Measurements from ENCODE around the gene LTBP4.
"Not testable (repeated sequence)": the region's sequence is repeated elsewhere in the genome, so short reads cannot be mapped to it uniquely, and the experiment has no call there.

The LTBP4 gene

DNA sequence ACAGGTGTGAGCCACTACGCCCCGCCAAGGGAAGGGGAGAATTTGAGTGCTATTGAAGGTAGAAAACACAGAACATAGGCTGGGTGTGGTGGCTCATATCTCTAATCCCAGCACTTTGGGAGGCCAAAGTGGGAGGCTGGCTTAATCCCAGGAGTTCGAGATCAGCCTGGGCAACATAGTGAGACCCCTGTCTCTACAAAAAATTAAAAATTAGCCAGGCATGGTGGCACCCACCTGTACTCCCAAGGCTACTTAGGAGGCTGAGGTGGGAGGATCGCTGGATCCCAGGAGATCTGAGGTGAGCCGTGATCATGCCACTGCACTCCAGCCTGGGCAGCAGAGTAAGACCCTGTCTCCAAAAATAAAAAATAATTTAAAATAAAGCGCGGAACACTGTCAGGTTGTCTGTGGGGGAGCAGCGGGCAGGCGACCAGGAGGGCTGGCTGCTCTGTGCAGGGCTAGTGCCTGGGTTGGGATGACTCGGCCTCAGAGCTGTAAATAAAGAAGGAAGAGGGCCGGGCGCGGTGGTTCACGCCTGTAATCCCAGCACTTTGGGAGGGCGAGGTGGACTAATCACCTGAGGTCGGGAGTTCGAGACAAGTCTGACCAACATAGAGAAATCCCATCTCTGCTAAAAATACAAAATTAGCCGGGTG, 41.0 kb downstream of the LTBP4 start:
- no peak overlapping the region for H3K4me3 ChIP-seq (replicated peaks; ENCODE audit: insufficient read depth, low read length)
- no peak for DNase-seq (ENCODE audit: low read depth in 1 of 2, low spot score in 1 of 2)
- no peak for TF ChIP-seq SPI1 (IDR thresholded peaks at IDR 0.05; ENCODE audit: borderline replicate concordance, low read depth)
- TF ChIP-seq REST (IDR thresholded peaks at IDR 0.05; ENCODE audit: insufficient replicate concordance, low read depth): no peak
- no peak for TF ChIP-seq POLR2AphosphoS5 (IDR thresholded peaks at IDR 0.05; ENCODE audit: low read depth)
- TF ChIP-seq, protein P1, sequence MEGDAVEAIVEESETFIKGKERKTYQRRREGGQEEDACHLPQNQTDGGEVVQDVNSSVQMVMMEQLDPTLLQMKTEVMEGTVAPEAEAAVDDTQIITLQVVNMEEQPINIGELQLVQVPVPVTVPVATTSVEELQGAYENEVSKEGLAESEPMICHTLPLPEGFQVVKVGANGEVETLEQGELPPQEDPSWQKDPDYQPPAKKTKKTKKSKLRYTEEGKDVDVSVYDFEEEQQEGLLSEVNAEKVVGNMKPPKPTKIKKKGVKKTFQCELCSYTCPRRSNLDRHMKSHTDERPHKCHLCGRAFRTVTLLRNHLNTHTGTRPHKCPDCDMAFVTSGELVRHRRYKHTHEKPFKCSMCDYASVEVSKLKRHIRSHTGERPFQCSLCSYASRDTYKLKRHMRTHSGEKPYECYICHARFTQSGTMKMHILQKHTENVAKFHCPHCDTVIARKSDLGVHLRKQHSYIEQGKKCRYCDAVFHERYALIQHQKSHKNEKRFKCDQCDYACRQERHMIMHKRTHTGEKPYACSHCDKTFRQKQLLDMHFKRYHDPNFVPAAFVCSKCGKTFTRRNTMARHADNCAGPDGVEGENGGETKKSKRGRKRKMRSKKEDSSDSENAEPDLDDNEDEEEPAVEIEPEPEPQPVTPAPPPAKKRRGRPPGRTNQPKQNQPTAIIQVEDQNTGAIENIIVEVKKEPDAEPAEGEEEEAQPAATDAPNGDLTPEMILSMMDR (IDR thresholded peaks at IDR 0.05; ENCODE audit: insufficient read depth, low read length): no peak
- no peak for TF ChIP-seq GABPA (IDR thresholded peaks at IDR 0.05; ENCODE audit: low read depth)
- no peaks in the 10 kb centered on the region for H3K27me3 ChIP-seq (ENCODE audit: insufficient read depth, poor library complexity, severe bottlenecking)
- no peak overlapping the region for H3K27ac ChIP-seq (replicated peaks)

DNA sequence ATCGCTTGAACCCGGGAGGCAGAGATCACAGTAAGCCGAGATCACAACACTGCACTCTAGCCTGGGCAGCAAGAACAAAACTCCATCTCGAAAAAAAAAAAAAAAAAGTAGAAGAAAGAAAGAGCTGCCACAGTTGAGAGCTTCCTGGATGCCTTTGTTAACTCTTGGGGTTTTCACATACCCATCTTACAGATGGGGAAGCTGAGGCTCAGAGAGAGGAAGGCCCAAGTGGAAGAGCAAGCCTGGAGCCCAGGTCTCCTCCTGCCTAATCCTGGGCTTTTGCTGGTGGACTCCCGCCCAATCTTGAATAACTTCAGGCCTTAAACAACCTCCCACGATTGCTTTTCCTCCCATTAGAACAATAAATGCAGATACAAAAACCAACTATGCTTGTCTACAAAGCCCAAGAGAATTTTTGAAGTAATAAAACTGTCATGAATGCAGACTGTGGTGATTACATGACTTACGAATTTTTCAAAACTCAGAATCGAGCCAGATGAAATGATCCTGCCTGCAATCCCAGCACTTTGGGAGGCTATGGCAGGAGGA, 41.7 kb downstream of the LTBP4 start:
- Histone ChIP-seq H3K4me3 (replicated peaks; ENCODE audit: insufficient read depth, low read length) (no peak overlapping the region), H3K27me3 (ENCODE audit: insufficient read depth, poor library complexity, severe bottlenecking) (no peaks in the 10 kb centered on the region), H3K27ac (replicated peaks) (no peak overlapping the region)
- TF ChIP-seq, protein P1 (IDR thresholded peaks at IDR 0.05; ENCODE audit: insufficient read depth, low read length): no peak
- TF ChIP-seq REST (IDR thresholded peaks at IDR 0.05; ENCODE audit: insufficient replicate concordance, low read depth): no peak
- TF ChIP-seq SPI1 (IDR thresholded peaks at IDR 0.05; ENCODE audit: borderline replicate concordance, low read depth): no peak
- no peak for TF ChIP-seq POLR2AphosphoS5 (IDR thresholded peaks at IDR 0.05; ENCODE audit: low read depth)
- no peak for TF ChIP-seq GABPA (IDR thresholded peaks at IDR 0.05; ENCODE audit: low read depth)
- DNase-seq (ENCODE audit: low read depth in 1 of 2, low spot score in 1 of 2): no peak

DNA sequence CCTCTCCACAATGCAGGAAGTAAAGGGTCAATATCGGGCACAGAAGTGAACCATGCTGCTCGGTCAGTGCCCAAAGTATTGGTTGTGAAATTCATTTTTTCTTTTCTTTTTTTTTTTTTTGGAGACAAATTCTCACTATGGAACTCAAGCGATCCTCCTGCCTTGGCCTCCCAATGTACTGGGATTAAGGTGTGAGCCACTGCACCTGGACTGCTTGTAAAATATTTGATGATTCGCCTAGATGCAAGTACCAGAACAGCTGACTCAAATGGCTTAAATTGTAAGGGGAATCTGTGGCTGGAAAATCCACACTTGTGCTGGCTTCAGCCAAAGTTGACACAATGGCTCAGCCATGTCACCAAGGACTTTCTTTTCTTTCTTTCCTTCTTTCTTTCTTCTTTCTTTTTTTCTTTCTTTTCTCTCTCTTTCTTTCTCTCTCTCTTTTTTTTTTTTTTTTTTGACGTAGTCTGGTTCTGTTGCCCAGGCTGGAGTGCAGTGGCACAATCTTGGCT, 45.6 kb downstream of the LTBP4 start:
- TF ChIP-seq, protein P1 (IDR thresholded peaks at IDR 0.05; ENCODE audit: insufficient read depth, low read length): no peak
- TF ChIP-seq POLR2AphosphoS5 (IDR thresholded peaks at IDR 0.05; ENCODE audit: low read depth): no peak
- no peak overlapping the region for H3K4me3 ChIP-seq (replicated peaks; ENCODE audit: insufficient read depth, low read length)
- no peak overlapping the region for H3K27ac ChIP-seq (replicated peaks)
- no peak for DNase-seq (ENCODE audit: low read depth in 1 of 2, low spot score in 1 of 2)
- H3K27me3 ChIP-seq (ENCODE audit: insufficient read depth, poor library complexity, severe bottlenecking): no peaks in the 10 kb centered on the region

GRCh38 chr19:40649903-40650675, 48.9 kb downstream of the LTBP4 start:
- DNase-seq (ENCODE audit: low read depth in 1 of 2, low spot score in 1 of 2); H3K27ac ChIP-seq (replicated peaks); H3K27me3 ChIP-seq (ENCODE audit: insufficient read depth, poor library complexity, severe bottlenecking); H3K4me3 ChIP-seq (replicated peaks; ENCODE audit: insufficient read depth, low read length): not testable (repeated sequence)

Measured in HL-60 (cell line).